Transverse colon (tissue), 4 donors: ENCODE data around the gene FBXO41.

ENCODE experiments used
- POLR2AphosphoS5 ChIP-seq, 3 donors: sonication (generic); formaldehyde crosslinking; IDR thresholded peaks; one replicate each; pipeline ENCODE4 v1.6.1; 2016; ENCODE audit warnings: antibody characterized with exemption in 3 of 3
- TF ChIP-seq, protein P1 (sequence below), 5 experiments: fragments of 200-600 bp in 3 of 5; fragments of 450-650 bp in 2 of 5; sonication (generic) in 3 of 5; IDR thresholded peaks; 1 replicate in 2 of 5; 2 replicates in 3 of 5; pipeline ENCODE4 v1.5.1; 2016 to 2017; ENCODE audit warnings: antibody characterized with exemption in 5 of 5, inconsistent platforms in 3 of 5, mild to moderate bottlenecking in 2 of 5, moderate library complexity in 1 of 5

GRCh38 chr2:73223821-73224220 is 60.5 kb downstream of the FBXO41 start:
- TF ChIP-seq POLR2AphosphoS5 (IDR thresholded peaks at IDR 0.05) = no peak
- TF ChIP-seq, protein P1, sequence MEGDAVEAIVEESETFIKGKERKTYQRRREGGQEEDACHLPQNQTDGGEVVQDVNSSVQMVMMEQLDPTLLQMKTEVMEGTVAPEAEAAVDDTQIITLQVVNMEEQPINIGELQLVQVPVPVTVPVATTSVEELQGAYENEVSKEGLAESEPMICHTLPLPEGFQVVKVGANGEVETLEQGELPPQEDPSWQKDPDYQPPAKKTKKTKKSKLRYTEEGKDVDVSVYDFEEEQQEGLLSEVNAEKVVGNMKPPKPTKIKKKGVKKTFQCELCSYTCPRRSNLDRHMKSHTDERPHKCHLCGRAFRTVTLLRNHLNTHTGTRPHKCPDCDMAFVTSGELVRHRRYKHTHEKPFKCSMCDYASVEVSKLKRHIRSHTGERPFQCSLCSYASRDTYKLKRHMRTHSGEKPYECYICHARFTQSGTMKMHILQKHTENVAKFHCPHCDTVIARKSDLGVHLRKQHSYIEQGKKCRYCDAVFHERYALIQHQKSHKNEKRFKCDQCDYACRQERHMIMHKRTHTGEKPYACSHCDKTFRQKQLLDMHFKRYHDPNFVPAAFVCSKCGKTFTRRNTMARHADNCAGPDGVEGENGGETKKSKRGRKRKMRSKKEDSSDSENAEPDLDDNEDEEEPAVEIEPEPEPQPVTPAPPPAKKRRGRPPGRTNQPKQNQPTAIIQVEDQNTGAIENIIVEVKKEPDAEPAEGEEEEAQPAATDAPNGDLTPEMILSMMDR (IDR thresholded peaks at IDR 0.05) = no peak
